Erythroblast (primary cell): ENCODE measurements around the gene RARA.
"Not testable (repeated sequence)": the region's sequence is repeated elsewhere in the genome, so short reads cannot be mapped to it uniquely, and the experiment has no call there.

Source experiments
- DNase-seq, 2 experiments: peaks; one replicate each; lab custom pipeline; 2025; lab: John Stamatoyannopoulos, UW
- GATA1 ChIP-seq: IDR thresholded peaks from 2 replicates; pipeline ENCODE4 v1.6.1; 2011; ENCODE audit warnings: low read depth, mild to moderate bottlenecking, control low read depth, low read length, moderate library complexity
- POLR2A ChIP-seq: IDR thresholded peaks from 2 replicates; pipeline ENCODE4 v1.6.1; 2011; ENCODE audit warnings: mild to moderate bottlenecking, low read length

The RARA gene

DNA sequence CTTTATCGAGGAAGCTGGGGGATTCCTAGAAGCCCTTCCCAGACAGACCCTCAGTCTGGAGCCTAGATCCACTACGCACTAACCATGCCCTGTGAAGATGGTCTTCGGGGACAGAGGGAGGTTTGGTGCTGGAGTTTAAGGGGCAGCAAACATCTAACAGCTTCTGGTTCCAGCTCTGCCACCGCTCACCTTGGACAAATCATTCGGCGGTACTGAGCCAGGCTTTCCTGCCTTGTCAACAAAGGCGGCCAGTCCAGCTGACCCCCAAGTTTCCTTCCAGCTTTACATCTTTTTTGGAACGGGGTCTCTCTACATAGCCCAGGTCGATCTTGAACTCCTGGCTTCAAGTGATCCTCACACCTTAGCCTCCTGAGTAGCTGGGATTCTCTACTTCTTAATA, 55.9 kb downstream of the RARA start:
- DNase-seq, result no peak
- TF ChIP-seq POLR2A (no peak), GATA1 (no peak)

GRCh38 chr17:40366076-40366860, 57.3 kb downstream of the RARA start:
- DNase-seq, result no peak
- TF ChIP-seq POLR2A (no peak), GATA1 (no peak)

GRCh38 chr17:40366861-40367518, 58.0 kb downstream of the RARA start:
- TF ChIP-seq GATA1, result no peak
- DNase-seq, result no peak

DNA sequence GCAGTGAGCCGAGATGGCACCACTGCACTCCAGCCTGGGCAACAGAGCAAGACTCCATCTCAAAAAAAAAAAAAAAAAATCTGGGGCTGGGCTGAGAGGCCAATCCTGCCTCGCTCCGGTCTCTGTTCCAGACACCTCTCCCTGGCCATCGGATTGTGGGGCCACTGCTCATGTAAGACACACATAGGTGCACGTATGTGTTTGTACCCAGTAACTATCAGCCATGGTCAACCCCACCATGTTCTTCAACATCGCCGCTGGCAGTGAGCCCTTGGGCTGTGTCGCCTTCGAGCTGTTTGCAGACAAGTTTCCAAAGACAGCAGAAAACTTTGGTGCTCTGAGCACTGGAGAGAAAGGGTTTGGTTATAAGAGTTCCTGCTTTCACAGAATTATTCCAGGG, 58.7 kb downstream of the RARA start:
- DNase-seq, result not testable (repeated sequence)

- no peak for DNase-seq
- TF ChIP-seq GATA1, result no peak
- no peak for TF ChIP-seq POLR2A
Measured at GRCh38 chr17:40369923-40370322, 60.9 kb downstream of the RARA start.

DNA sequence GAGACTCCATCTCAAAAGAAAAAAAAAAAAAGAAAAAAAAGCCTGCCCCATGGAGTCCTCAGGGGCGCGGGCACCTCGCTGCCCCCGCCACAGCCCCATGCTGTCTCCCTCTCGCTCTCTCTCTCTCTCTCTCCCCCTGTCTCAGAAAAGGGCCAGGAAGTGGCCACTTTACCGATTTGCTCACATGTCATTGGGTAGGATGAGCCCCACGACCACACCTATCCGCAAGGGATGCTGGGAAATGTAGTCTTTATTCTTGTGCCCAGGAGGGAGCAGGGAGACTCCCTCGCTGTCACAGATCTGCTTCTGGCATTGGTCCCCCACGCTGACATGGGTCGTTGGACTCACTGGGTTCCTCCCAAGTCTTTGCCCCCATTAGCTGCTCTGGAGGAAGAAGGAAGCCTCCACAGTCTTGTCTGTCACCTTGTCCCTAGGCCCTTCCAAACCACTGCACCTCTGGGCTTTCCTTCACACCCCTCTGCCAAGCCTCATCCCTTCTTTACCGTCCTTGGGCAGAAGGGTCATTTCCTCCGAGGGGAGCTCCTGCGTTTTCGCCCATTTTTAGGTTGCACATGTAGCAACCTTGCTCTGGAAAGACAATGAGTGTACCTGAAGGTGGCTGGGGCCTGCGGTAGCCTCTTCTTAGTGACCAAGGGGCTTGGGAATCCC, 62.4 kb downstream of the RARA start:
- peak; percentile 22 to 35 for DNase-seq
- no peak for TF ChIP-seq POLR2A
- no peak for TF ChIP-seq GATA1

DNA sequence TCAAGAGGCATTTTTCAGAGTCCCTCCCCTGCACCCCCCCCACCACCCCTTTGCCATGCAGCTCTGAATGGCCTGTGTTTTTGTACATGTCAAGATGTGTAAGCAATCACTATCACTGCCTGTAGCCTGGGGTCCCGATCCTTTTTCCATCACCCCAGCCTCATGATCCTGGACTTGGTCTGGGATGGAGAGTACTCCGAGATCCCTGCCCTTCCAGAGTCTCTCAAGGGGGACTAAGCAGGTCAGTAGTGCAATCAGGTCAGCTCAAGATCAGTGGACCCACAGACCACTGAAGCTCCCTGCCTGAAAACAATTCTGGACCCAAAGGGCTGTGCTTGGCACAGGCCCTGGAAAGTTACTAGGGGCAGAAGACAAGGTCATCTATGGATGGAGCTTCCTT, 63.1 kb downstream of the RARA start:
- no peak for TF ChIP-seq GATA1
- no peak for TF ChIP-seq POLR2A
- no peak for DNase-seq

DNA sequence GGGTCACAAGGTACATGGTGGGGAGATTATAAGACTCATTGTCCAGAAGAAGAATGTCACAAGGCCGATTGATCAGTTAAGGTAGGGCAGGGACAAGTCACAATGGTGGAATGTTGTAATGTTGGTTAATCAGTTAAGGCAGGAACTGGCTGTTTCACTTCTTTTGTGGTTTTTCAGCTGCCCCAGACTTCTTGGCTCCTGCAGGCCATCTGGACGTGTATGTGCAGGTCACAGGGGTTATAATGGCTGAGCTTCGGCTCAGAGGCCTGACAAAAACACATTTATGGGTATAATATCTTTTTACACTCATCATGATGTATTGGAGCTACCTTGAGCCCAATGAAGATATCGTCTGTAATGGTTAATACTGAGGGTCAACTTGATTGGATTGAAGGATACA, 63.7 kb downstream of the RARA start:
- DNase-seq, result not testable (repeated sequence)

DNA sequence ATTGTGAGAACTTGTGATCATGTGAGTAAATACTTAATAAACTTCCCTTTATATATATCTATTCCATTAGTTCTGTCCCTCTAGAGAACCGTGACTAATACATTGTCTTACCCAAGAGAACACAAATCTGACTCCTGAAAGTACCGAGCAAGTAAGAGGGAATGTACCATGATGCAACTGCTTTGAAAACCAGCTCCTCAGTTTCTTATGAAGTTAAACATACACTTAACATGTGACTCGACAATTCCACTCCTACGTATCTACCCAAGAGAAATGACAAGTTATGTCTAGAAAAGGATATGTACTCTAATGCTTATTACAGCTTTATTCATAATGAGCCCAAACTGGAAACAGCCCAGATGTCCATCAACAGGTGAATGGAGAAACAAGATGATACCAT, 64.3 kb downstream of the RARA start:
- DNase-seq, result no peak

DNA sequence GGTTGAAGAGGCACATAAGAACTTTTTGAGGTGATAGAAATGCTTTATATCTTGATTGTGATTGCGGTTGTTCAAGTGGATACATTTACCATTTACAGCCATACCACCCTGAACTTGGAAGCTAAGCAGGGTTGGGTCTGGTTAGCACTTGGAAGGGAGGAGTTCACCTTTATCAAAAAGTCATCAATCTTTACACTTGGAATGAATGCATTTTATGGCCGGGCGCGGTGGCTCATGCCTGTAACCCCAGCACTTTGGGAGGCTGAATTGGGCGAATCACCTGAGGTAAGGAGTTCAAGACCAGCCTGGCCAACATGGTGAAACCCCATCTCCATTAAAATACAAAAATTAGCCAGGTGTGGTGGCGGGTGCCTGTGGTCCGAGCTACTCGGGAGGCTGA, 65.0 kb downstream of the RARA start:
- no peak for DNase-seq
- TF ChIP-seq GATA1 (no peak), POLR2A (no peak)

More for the DNA sequence above, 64.3 kb downstream of the RARA start:
- no peak for TF ChIP-seq POLR2A
- TF ChIP-seq GATA1, result no peak

DNA sequence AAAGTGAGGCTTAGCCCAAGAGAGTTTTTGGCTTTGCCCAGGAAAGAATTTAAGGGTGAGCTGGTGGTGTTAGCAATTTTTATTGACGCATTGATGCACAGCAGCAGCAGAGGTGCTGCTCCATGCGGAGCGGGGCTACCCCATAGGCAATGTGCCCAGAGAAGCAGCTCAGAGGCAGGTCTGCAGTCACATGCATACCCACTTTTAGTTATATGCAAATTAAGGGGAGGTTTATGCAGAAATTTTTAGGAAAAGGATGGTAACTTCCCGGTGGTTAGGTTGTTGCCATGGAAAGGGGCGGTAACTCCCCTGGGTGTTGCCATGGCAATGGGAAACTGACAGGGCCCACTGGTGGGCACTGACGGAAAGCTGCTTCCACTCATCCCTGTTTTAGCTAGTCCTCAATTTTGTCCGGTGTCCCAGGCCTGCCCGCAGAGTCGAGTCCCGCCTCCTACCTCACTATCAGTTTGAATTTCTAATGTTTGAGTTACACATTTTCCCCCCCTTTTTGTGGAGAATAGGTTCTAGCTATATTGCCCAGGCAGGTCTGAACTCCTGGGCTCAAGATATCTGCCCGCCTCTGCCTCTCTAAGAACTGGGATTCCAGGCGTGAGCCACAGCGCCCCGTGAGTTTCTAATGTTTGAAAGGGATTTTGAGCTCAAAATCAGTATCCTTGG, 66.0 kb downstream of the RARA start:
- no peak for DNase-seq
- TF ChIP-seq POLR2A, result no peak
- TF ChIP-seq GATA1, result no peak

DNA sequence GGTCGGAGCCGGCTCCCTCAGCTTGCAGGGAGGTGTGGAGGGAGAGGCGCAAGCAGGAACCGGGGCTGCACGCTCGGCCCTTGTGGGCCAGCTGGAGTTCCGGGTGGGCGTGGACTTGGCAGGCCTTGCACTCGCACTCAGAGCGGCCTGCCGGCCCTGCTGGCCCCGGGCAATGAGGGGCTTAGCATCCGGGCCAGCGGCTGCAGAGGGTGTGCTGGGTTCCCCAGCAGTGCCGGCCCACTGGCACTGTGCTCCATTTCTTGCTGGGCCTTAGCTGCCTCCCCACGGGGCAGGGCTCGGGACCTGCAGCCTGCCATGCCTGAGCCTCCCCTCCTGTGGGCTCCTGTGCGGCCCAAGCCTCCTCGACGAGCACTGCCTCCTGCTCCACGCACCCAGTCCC, 66.8 kb downstream of the RARA start:
- DNase-seq, result not testable (repeated sequence)

DNA sequence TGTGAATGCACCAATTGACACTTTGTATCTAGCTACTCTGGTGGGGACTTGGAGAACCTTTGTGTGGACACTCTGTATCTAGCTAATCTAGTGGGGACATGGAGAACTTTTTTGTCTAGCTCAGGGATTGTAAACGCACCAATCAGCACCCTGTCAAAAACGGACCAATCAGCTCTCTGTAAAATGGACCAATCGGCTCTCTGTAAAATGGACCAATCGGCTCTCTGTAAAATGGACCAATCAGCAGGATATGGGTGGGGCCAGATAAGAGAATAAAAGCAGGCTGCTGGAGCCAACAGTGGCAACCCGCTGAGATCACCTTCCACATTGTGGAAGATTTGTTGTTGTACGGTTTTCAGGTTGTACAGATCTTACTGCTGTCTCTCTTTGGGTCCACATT, 67.6 kb downstream of the RARA start:
- peak in 1 of 2 experiments; percentile 24 for DNase-seq

DNA sequence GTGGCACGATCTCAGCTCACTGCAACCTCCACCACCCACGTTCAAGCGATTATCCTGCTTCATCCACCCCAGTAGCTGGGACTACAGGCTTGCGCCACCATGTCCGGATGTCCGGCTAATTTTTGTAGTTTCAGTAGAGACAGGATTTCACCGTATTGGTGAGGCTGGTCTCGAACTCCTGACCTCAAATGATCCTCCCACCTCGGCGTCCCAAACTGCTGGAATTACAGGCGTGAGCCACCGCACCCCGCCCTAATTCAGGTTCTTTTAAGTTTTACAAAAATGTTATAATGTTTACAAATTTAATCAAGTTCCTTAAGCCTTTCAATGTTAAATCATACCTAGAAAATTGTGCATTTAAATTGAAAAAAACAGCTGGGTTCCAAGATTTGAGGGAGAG, 68.9 kb downstream of the RARA start:
- TF ChIP-seq POLR2A, result no peak
- TF ChIP-seq GATA1, result no peak
- DNase-seq, result no peak

DNA sequence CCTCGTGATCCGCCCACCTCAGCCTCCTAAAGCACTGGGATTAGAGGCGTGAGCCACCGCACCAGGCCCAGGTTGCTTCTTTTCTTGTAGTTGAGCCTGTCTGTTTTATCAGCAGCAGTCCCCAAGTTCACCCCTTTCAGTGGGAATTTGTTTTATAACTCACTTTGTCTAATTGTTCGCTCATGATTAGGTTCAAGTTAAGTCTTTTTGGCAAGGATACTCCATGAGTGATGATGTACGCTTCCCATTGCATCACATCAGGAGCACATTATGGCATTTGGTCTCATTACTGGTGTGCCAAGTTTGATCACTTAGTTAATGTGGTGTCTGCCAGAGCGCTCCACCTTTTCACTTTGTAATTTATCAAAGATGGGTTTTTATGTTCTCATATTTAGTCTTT, 70.0 kb downstream of the RARA start:
- TF ChIP-seq GATA1 (no peak), POLR2A (no peak)
- DNase-seq, result no peak
